K562 (cell line): Measurements from ENCODE around the gene DOCK6. TPM values are rescaled to one million over a fixed set of nuclear protein-coding genes. Genes with fewer than 3 reads are reported as not detected.

ENCODE experiments used
- ATAC-seq: fragments of 200-7000 bp; cut with Tn5 transposase; 3 replicates; pipeline ENCODE4 v1.9.1; 2020; ENCODE audit warnings: moderate library complexity
- BruUV-seq: library from RNA; stranded (reverse); fragments of 400-500 nt; replicated peaks from 2 replicates; lab custom pipeline; 2021; lab: Mats Ljungman, UMichigan
- CTCF ChIA-PET: fragments of 300-600 bp; formaldehyde crosslinking; extraction: SDS; loops from one replicate; lab custom pipeline; 2021; ENCODE audit warnings: low intra/inter-chr PET ratio; lab: Yijun Ruan, JAX
- POLR2A ChIA-PET: fragments of 300-600, 350-650 bp; sonication (Branson Sonifier 250); formaldehyde crosslinking; extraction: SDS; loops from one replicate; lab custom pipeline; 2021; ENCODE audit warnings: antibody characterized with exemption, inconsistent platforms; lab: Yijun Ruan, JAX
- DNase-seq, 4 experiments: peaks; one replicate each; pipeline versions ENCODE4 v3.0.0 to v3.0.0-alpha.2; 2011 to 2018; ENCODE audit warnings: low spot score in 3 of 4, mixed read lengths in 3 of 4; ENCODE audit errors: extremely low read depth in 1 of 4
- FAIRE-seq: peaks from 2 replicates; lab custom pipeline; 2011; peaks lifted over from hg19 to GRCh38; lab: Jason Lieb, UNC
- H2AFZ ChIP-seq: 2 replicates; pipeline ENCODE4 v1.6.0; 2011; ENCODE audit warnings: low read depth, low read length, control low read depth, inconsistent platforms
- H3K27ac ChIP-seq: fragments of 200-600 bp; 3 replicates; pipeline ENCODE4 v1.8.0; 2011; ENCODE audit warnings: low read depth, mild to moderate bottlenecking, control low read depth, inconsistent platforms, low read length, moderate library complexity, mixed read lengths; ENCODE audit errors: extremely low read depth
- H3K27me3 ChIP-seq, 2 experiments: fragments of 300-600 bp in 1 of 2; 2 replicates in 1 of 2; 3 replicates in 1 of 2; pipeline versions ENCODE4 v1.6.0 to v1.8.0; 2011; ENCODE audit warnings: inconsistent platforms in 2 of 2, low read length in 2 of 2, mild to moderate bottlenecking in 1 of 2, mixed read lengths in 1 of 2, moderate library complexity in 1 of 2; ENCODE audit not compliant: control insufficient read depth in 2 of 2, insufficient read depth in 2 of 2
- H3K36me3 ChIP-seq: fragments of 300-600 bp; 3 replicates; pipeline ENCODE4 v1.8.0; 2011; ENCODE audit warnings: mild to moderate bottlenecking, low read length, inconsistent platforms; ENCODE audit not compliant: control insufficient read depth, insufficient read depth
- H3K4me1 ChIP-seq, 2 experiments: fragments of 200-600 bp in 1 of 2; replicated peaks in 1 of 2; 2 replicates in 1 of 2; 3 replicates in 1 of 2; pipeline versions ENCODE4 v1.5.1 to v1.8.0; 2011; ENCODE audit warnings: inconsistent platforms in 2 of 2, low read length in 2 of 2, mild to moderate bottlenecking in 1 of 2, mixed read lengths in 1 of 2, moderate library complexity in 1 of 2; ENCODE audit not compliant: control insufficient read depth in 2 of 2, insufficient read depth in 2 of 2
- H3K4me2 ChIP-seq: 2 replicates; pipeline ENCODE4 v1.6.1; 2011; ENCODE audit warnings: low read length, control low read depth, inconsistent platforms, mixed read lengths; ENCODE audit not compliant: insufficient read depth
- H3K4me3 ChIP-seq: fragments of 200-600 bp; sonication (generic), shearing (Covaris generic); 2 replicates; pipeline ENCODE4 v1.5.1; 2016; ENCODE audit warnings: control low read depth, inconsistent platforms
- H3K79me2 ChIP-seq: fragments of 200-600 bp; 3 replicates; pipeline ENCODE4 v1.8.0; 2011; ENCODE audit warnings: low read length, inconsistent platforms; ENCODE audit not compliant: control insufficient read depth, insufficient read depth
- H3K9ac ChIP-seq, 2 experiments: 2 replicates each; pipeline versions ENCODE4 v1.6.0 to v1.6.1; 2011; ENCODE audit warnings: low read depth in 2 of 2, low read length in 2 of 2, control low read depth in 1 of 2, inconsistent platforms in 1 of 2, mild to moderate bottlenecking in 1 of 2, mixed read lengths in 1 of 2; ENCODE audit not compliant: insufficient read depth in 1 of 2
- H3K9me1 ChIP-seq: one replicate; pipeline ENCODE4 v1.6.0; 2011; ENCODE audit warnings: inconsistent platforms, mild to moderate bottlenecking, low read length, moderate library complexity; ENCODE audit not compliant: control insufficient read depth, insufficient read depth
- H3K9me3 ChIP-seq: replicated peaks from 2 replicates; pipeline ENCODE4 v1.5.1; 2011; ENCODE audit warnings: low read depth, low read length, inconsistent platforms; ENCODE audit not compliant: control insufficient read depth, insufficient read depth
- H4K20me1 ChIP-seq: replicated peaks from 2 replicates; pipeline ENCODE4 v1.6.1; 2011; ENCODE audit warnings: low read length, inconsistent platforms, mixed read lengths; ENCODE audit not compliant: control insufficient read depth, insufficient read depth
- SFPQ ChIP-seq: fragments of 200-400 bp; formaldehyde crosslinking; IDR thresholded peaks from 2 replicates; pipeline ENCODE4 v1.6.1; 2017; ENCODE audit warnings: mild to moderate bottlenecking, low read depth, low read length, moderate library complexity
- ZKSCAN8 ChIP-seq: fragments of 200-800 bp; sonication (Bioruptor generic); IDR thresholded peaks from 2 replicates; pipeline ENCODE4 v1.6.1; 2016; ENCODE audit warnings: missing genetic modification characterization, missing compliant biosample characterization
- WGBS: fragments of 100-300 bp; shearing (Covaris generic); methylation state at CpG from one replicate; pipeline ENCODE4 v1.1.6; 2016; ENCODE audit warnings: low coverage, mixed read lengths; ENCODE audit not compliant: insufficient coverage; ENCODE audit errors: missing lambda C conversion rate; 5-methylcytosine and 5-hydroxymethylcytosine counted together
- in situ Hi-C: fragments of 300-500 bp; cut with MboI; formaldehyde crosslinking; loops from 4 replicates; pipeline ENCODE4 v1.15.0; 2018; ENCODE audit warnings: inconsistent platforms, mixed read lengths
- intact Hi-C: fragments of 100-400 bp; cut with micrococcal nuclease; formaldehyde crosslinking; loops from 2 replicates; pipeline ENCODE4 v1.14.2; 2022
- polyA plus RNA-seq, 8 experiments: library from polyadenylated mRNA; depleted of rRNA in 4 of 8; stranded (reverse) in 5 of 8; unstranded in 3 of 8; fragments of >200 nt; fragmentation: Nextera tagmentation in 2 of 8; fragmentation: Illumina TruSeq in 1 of 8; extraction: Ambion mirVana in 2 of 8; extraction: Trizol in 1 of 8; gene quantifications; 2 replicates each; pipeline versions ENCODE4 v1.2.1 to v1.2.3, GENCODE V29; 2011 to 2014; ENCODE audit warnings: inconsistent platforms in 1 of 8, missing spikeins in 1 of 8
- total RNA-seq, 7 experiments: library from RNA; depleted of rRNA in 6 of 7; stranded (reverse); fragments of >200 nt in 6 of 7; fragmentation: Illumina TruSeq in 2 of 7; extraction: Trizol in 2 of 7; gene quantifications; 2 replicates each; pipeline versions ENCODE4 v1.2.1 to v1.2.3, GENCODE V29; 2011 to 2021; ENCODE audit warnings: low replicate concordance in 1 of 7

DOCK6 gene
- total and polyA plus RNA-seq, 9 of the 15 experiments (the other 6 are each of a cell fraction or from before 2014, with no cell fraction given), result 0.35 to 19.3 (median 3.8) TPM

- H3K9me3 ChIP-seq, result no peaks in the 10 kb centered on the region
- in situ Hi-C loops (loop anchor here (5.0 kb wide), 2 partner anchors 70 to 165 kb away; no protein-coding TSS in a partner anchor), intact Hi-C loops (loop anchor here (1.0 to 2.0 kb wide), 3 partner anchors 65 to 260 kb away; no protein-coding TSS in a partner anchor)
- peaks cover 17 to 40% of the 10 kb centered on the region in 2 experiments for H3K4me1 ChIP-seq
- DNase-seq (no peak), ATAC-seq (no peak), FAIRE-seq (peak; percentile 29)
- 78% methylated on average over 18 of the region's 20 CpGs for WGBS
- peak overlapping the region in 1 of 2 experiments; percentile 82; a peak in 1 of 4 replicates for H3K9ac ChIP-seq
- no peaks in the 10 kb centered on the region for H3K79me2 ChIP-seq
- no peak overlapping the region for H3K27ac ChIP-seq
- no peaks in the 10 kb centered on the region for H3K27me3 ChIP-seq
- no peaks in the 10 kb centered on the region for H3K36me3 ChIP-seq
- no TSS peak for BruUV-seq
- H2AFZ ChIP-seq, result peak overlapping the region; percentile 76; the same call in 1 of the 2 replicates
- H3K9me1 ChIP-seq, result no peaks in the 10 kb centered on the region
- no peaks in the 10 kb centered on the region for H4K20me1 ChIP-seq
- no peak overlapping the region for H3K4me2 ChIP-seq
- no peak overlapping the region for H3K4me3 ChIP-seq
- ChIA-PET CTCF (interaction anchor here (1.1 to 2.3 kb wide), 3 partner anchors 65 to 168 kb away, joined by 6 to 34 read pairs (median 8); no protein-coding TSS in a partner anchor), POLR2A (interaction anchor here (0.6 kb wide), 1 partner anchor 93 kb away, joined by 3 read pairs; no protein-coding TSS in a partner anchor)
- no peak for TF ChIP-seq SFPQ
- peak; percentile 98 for TF ChIP-seq ZKSCAN8 (CRISPR knock-in tag)
- TF ChIP-seq, all 486 proteins: peak for 1
These were observed 59.7 kb downstream of the DOCK6 start for GRCh38 chr19:11202488-11203193.
